HL-60 (cell line): Measurements from ENCODE around the gene KAT14.
"Not testable (repeated sequence)": the region's sequence is repeated elsewhere in the genome, so short reads cannot be mapped to it uniquely, and the experiment has no call there.

Experiments used
- DNase-seq, 2 experiments: peaks; one replicate each; pipeline ENCODE4 v3.0.0-alpha.2; 2010 to 2020; ENCODE audit warnings: low read depth in 1 of 2, low spot score in 1 of 2
- H3K27ac ChIP-seq: fragments of 250-450 bp; sonication (Bioruptor Pico); replicated peaks from 2 replicates; pipeline ENCODE4 v1.5.1; 2020; ENCODE audit warnings: mild to moderate bottlenecking, moderate library complexity
- H3K27me3 ChIP-seq: fragments of 250-450 bp; sonication (Bioruptor Pico); 2 replicates; pipeline ENCODE4 v1.5.1; 2021; ENCODE audit warnings: mild to moderate bottlenecking, moderate library complexity; ENCODE audit not compliant: insufficient read depth, poor library complexity, severe bottlenecking
- H3K4me3 ChIP-seq: replicated peaks from 2 replicates; pipeline ENCODE4 v1.5.1; 2011; ENCODE audit warnings: mild to moderate bottlenecking, control low read depth, low read length; ENCODE audit not compliant: insufficient read depth
- GABPA ChIP-seq: IDR thresholded peaks from 2 replicates; pipeline ENCODE4 v1.6.1; 2012; ENCODE audit warnings: low read depth
- POLR2AphosphoS5 ChIP-seq: IDR thresholded peaks from 2 replicates; pipeline ENCODE4 v1.6.1; 2012; ENCODE audit warnings: low read depth
- SPI1 ChIP-seq: IDR thresholded peaks from 2 replicates; pipeline ENCODE4 v1.6.1; 2012; ENCODE audit warnings: low read depth, mild to moderate bottlenecking, borderline replicate concordance
- TF ChIP-seq, protein P1 (sequence below): IDR thresholded peaks from one replicate; pipeline ENCODE4 v1.5.1; 2011; ENCODE audit warnings: low read length, control low read depth, inconsistent platforms; ENCODE audit not compliant: insufficient read depth
- TF ChIP-seq, protein P2 (sequence below): IDR thresholded peaks from 2 replicates; pipeline ENCODE4 v1.6.1; 2012; ENCODE audit warnings: low read depth; ENCODE audit not compliant: insufficient replicate concordance

The KAT14 gene

GRCh38 chr20:18094191-18094590, 43.5 kb upstream of the KAT14 start:
- Histone ChIP-seq H3K27ac (no peak overlapping the region), H3K4me3 (no peak overlapping the region), H3K27me3 (no peaks in the 10 kb centered on the region)
- DNase-seq, result no peak
- TF ChIP-seq SPI1 (no peak), POLR2AphosphoS5 (no peak), GABPA (no peak)
- TF ChIP-seq, protein P1, sequence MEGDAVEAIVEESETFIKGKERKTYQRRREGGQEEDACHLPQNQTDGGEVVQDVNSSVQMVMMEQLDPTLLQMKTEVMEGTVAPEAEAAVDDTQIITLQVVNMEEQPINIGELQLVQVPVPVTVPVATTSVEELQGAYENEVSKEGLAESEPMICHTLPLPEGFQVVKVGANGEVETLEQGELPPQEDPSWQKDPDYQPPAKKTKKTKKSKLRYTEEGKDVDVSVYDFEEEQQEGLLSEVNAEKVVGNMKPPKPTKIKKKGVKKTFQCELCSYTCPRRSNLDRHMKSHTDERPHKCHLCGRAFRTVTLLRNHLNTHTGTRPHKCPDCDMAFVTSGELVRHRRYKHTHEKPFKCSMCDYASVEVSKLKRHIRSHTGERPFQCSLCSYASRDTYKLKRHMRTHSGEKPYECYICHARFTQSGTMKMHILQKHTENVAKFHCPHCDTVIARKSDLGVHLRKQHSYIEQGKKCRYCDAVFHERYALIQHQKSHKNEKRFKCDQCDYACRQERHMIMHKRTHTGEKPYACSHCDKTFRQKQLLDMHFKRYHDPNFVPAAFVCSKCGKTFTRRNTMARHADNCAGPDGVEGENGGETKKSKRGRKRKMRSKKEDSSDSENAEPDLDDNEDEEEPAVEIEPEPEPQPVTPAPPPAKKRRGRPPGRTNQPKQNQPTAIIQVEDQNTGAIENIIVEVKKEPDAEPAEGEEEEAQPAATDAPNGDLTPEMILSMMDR, result no peak
- TF ChIP-seq, protein P2, sequence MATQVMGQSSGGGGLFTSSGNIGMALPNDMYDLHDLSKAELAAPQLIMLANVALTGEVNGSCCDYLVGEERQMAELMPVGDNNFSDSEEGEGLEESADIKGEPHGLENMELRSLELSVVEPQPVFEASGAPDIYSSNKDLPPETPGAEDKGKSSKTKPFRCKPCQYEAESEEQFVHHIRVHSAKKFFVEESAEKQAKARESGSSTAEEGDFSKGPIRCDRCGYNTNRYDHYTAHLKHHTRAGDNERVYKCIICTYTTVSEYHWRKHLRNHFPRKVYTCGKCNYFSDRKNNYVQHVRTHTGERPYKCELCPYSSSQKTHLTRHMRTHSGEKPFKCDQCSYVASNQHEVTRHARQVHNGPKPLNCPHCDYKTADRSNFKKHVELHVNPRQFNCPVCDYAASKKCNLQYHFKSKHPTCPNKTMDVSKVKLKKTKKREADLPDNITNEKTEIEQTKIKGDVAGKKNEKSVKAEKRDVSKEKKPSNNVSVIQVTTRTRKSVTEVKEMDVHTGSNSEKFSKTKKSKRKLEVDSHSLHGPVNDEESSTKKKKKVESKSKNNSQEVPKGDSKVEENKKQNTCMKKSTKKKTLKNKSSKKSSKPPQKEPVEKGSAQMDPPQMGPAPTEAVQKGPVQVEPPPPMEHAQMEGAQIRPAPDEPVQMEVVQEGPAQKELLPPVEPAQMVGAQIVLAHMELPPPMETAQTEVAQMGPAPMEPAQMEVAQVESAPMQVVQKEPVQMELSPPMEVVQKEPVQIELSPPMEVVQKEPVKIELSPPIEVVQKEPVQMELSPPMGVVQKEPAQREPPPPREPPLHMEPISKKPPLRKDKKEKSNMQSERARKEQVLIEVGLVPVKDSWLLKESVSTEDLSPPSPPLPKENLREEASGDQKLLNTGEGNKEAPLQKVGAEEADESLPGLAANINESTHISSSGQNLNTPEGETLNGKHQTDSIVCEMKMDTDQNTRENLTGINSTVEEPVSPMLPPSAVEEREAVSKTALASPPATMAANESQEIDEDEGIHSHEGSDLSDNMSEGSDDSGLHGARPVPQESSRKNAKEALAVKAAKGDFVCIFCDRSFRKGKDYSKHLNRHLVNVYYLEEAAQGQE, result no peak

DNA sequence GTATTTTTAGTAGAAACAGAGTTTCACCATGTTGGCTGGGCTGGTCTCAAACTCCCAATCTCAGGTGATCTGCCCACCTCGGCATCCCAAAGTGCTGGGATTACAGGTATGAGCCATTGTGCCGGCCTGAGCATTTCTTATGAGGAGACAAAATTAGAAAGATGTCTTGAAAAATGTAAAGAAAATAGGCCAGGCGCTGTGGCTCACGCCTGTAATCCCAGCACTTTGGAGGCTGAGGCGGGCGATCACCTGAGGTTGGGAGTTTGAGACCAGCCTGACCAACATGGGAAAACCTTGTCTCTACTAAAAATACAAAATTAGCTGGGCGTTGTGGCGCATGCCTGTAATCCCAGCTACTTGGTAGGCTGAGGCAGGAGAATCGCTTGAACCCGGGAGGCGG, 37.1 kb upstream of the KAT14 start:
- not testable (repeated sequence) for H3K27ac ChIP-seq, H3K4me3 ChIP-seq, DNase-seq, H3K27me3 ChIP-seq

DNA sequence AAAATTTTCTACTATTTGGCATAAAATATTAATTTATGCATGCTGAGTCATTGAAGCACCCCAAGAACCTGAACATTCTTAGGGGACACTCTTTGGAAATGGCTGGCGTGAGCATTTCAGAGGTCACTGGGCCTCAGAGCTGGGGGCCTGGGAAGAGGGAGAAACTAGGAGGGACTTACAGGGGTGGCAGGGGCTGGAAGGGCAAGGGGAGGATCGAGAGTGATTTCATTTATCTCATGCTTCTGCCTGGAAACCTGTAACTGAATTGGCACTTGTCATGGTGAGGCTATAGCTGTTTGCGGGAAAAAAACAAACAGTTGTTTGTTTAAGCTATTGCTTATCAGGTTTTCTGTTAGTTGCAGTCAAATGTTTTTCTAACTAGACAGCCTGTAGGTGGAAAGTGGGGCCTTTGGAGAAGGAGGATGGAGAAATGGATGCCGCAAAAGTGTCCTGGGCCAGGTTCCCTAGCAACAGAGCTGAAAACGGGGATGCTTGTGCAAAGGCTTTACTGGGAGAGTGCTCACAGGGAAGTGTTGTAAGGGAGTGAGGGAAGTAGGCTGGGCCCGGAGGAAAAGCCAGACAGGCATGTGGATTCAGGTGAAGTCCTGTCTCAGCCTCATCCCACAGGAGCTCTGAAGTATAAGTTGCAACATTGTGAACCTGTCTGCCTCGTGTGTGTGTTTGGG, 36.4 kb upstream of the KAT14 start:
- Histone ChIP-seq H3K27me3 (no peaks in the 10 kb centered on the region), H3K27ac (no peak overlapping the region), H3K4me3 (no peak overlapping the region)
- DNase-seq, result no peak
- TF ChIP-seq SPI1, result no peak
- TF ChIP-seq, protein P1, result no peak
- TF ChIP-seq, protein P2, result no peak
- no peak for TF ChIP-seq GABPA
- TF ChIP-seq POLR2AphosphoS5, result no peak

GRCh38 chr20:18103497-18103896, 34.2 kb upstream of the KAT14 start:
- DNase-seq, result no peak
- Histone ChIP-seq H3K27me3 (no peaks in the 10 kb centered on the region), H3K27ac (no peak overlapping the region), H3K4me3 (no peak overlapping the region)
- TF ChIP-seq SPI1 (no peak), POLR2AphosphoS5 (no peak)

GRCh38 chr20:18108326-18108725, 29.3 kb upstream of the KAT14 start:
- DNase-seq, result no peak
- TF ChIP-seq, protein P1, result no peak
- TF ChIP-seq GABPA (no peak), POLR2AphosphoS5 (no peak), SPI1 (no peak)
- TF ChIP-seq, protein P2, result no peak
- H3K4me3 ChIP-seq, result no peak overlapping the region
- no peaks in the 10 kb centered on the region for H3K27me3 ChIP-seq
- no peak overlapping the region for H3K27ac ChIP-seq
